HepG2 (cell line): Measurements from ENCODE around the gene FMOD. TPM values are rescaled to one million over a fixed set of nuclear protein-coding genes. Genes with fewer than 3 reads are reported as not detected.

Source experiments
- ADNP ChIP-seq: sonication (generic); formaldehyde crosslinking; IDR thresholded peaks from 2 replicates; pipeline ENCODE4 v1.4.0; 2020; ENCODE audit warnings: missing genetic modification reagents
- BORCS8-MEF2B ChIP-seq: sonication (generic); formaldehyde crosslinking; IDR thresholded peaks from 2 replicates; pipeline ENCODE4 v1.8.0; 2022; ENCODE audit warnings: mild to moderate bottlenecking, missing genetic modification reagents
- CBFB ChIP-seq: sonication (generic); formaldehyde crosslinking; IDR thresholded peaks from 2 replicates; pipeline ENCODE4 v1.4.0; 2020; ENCODE audit warnings: missing genetic modification reagents
- HDAC1 ChIP-seq: sonication (generic); formaldehyde crosslinking; IDR thresholded peaks from 2 replicates; pipeline ENCODE4 v1.5.1; 2020; ENCODE audit warnings: mild to moderate bottlenecking, missing genetic modification reagents
- KAT7 ChIP-seq: IDR thresholded peaks from 2 replicates; pipeline ENCODE4 v1.6.1; 2018; ENCODE audit warnings: borderline replicate concordance, missing compliant biosample characterization
- KLF6 ChIP-seq: IDR thresholded peaks from 2 replicates; pipeline ENCODE4 v1.8.0; 2016; ENCODE audit warnings: missing biosample characterization, missing genetic modification reagents
- MAF1 ChIP-seq: sonication (generic); formaldehyde crosslinking; IDR thresholded peaks from 2 replicates; pipeline ENCODE4 v1.5.0; 2020; ENCODE audit warnings: missing genetic modification reagents, borderline replicate concordance
- MBNL3 ChIP-seq: fragments of 250-450 bp; sonication (Bioruptor Pico); conservative IDR thresholded peaks from 2 replicates; pipeline ENCODE4 v1.8.0; 2022; ENCODE audit warnings: mild to moderate bottlenecking, inconsistent platforms
- NFYC ChIP-seq: IDR thresholded peaks from 2 replicates; pipeline ENCODE4 v1.6.1; 2016; ENCODE audit warnings: missing genetic modification reagents, missing compliant biosample characterization
- NR2F2 ChIP-seq: IDR thresholded peaks from 2 replicates; pipeline ENCODE4 v1.6.1; 2012; ENCODE audit warnings: low read depth, inconsistent platforms, borderline replicate concordance
- PAX8 ChIP-seq: sonication (generic); formaldehyde crosslinking; IDR thresholded peaks from 2 replicates; pipeline ENCODE4 v1.8.0; 2022; ENCODE audit warnings: mild to moderate bottlenecking, missing genetic modification reagents, borderline replicate concordance
- RERE ChIP-seq: IDR thresholded peaks from 2 replicates; pipeline ENCODE4 v1.6.1; 2016; ENCODE audit warnings: low read depth, missing genetic modification reagents, missing compliant biosample characterization
- SP1 ChIP-seq, 2 experiments: fragments of 450-650 bp in 1 of 2; sonication (generic) in 1 of 2; formaldehyde crosslinking in 1 of 2; IDR thresholded peaks; 2 replicates each; pipeline versions ENCODE4 v1.4.0 to v1.6.1; 2016 to 2020; ENCODE audit warnings: missing genetic modification reagents in 1 of 2
- U2AF2 ChIP-seq: fragments of 200-400 bp; formaldehyde crosslinking; IDR thresholded peaks from 2 replicates; pipeline ENCODE4 v1.6.1; 2017; ENCODE audit warnings: low read depth, mild to moderate bottlenecking, low read length
- ZFP36L1 ChIP-seq: sonication (generic); formaldehyde crosslinking; IDR thresholded peaks from 2 replicates; pipeline ENCODE4 v1.8.0; 2022; ENCODE audit warnings: mild to moderate bottlenecking, missing genetic modification reagents, moderate library complexity
- ZFP36L2 ChIP-seq: sonication (generic); formaldehyde crosslinking; IDR thresholded peaks from 2 replicates; pipeline ENCODE4 v1.4.0; 2020; ENCODE audit warnings: missing genetic modification reagents
- ZFP90 ChIP-seq: sonication (generic); formaldehyde crosslinking; IDR thresholded peaks from 2 replicates; pipeline ENCODE4 v1.8.0; 2022; ENCODE audit warnings: missing genetic modification reagents, mild to moderate bottlenecking, inconsistent platforms, borderline replicate concordance
- ZFP91 ChIP-seq: sonication (generic); formaldehyde crosslinking; IDR thresholded peaks from 2 replicates; pipeline ENCODE4 v1.9.0; 2022; ENCODE audit warnings: missing genetic modification reagents, mild to moderate bottlenecking, borderline replicate concordance
- ZFYVE20 ChIP-seq: sonication (generic); formaldehyde crosslinking; IDR thresholded peaks from 2 replicates; pipeline ENCODE4 v1.8.0; 2023; ENCODE audit warnings: low read depth, mild to moderate bottlenecking, moderate library complexity, missing genetic modification reagents, borderline replicate concordance
- ZNF326 ChIP-seq: sonication (generic); formaldehyde crosslinking; IDR thresholded peaks from 2 replicates; pipeline ENCODE4 v1.4.0; 2020; ENCODE audit warnings: missing genetic modification reagents, borderline replicate concordance
- ZNF367 ChIP-seq: sonication (generic); formaldehyde crosslinking; IDR thresholded peaks from 2 replicates; pipeline ENCODE4 v1.4.0; 2020; ENCODE audit warnings: missing genetic modification reagents, borderline replicate concordance
- ZNF496 ChIP-seq: sonication (generic); formaldehyde crosslinking; IDR thresholded peaks from 2 replicates; pipeline ENCODE4 v1.8.1; 2023; ENCODE audit warnings: mild to moderate bottlenecking, moderate library complexity, missing genetic modification reagents; ENCODE audit not compliant: insufficient replicate concordance
- polyA plus RNA-seq, 8 experiments: library from polyadenylated mRNA; depleted of rRNA in 3 of 8; stranded (reverse) in 7 of 8; unstranded in 1 of 8; fragments of >200 nt; fragmentation: Illumina TruSeq in 4 of 8; extraction: Trizol in 4 of 8; gene quantifications; 2 replicates each; pipeline versions ENCODE4 v1.2.1 to v1.2.3, GENCODE V29; 2011 to 2016; ENCODE audit warnings: low read depth in 4 of 8, missing spikeins in 1 of 8, mixed read lengths in 1 of 8; ENCODE audit not compliant: insufficient read depth in 1 of 8
- total RNA-seq, 5 experiments: library from RNA; depleted of rRNA; stranded (reverse); fragments of >200 nt; fragmentation: Illumina TruSeq; extraction: Trizol; gene quantifications; 2 replicates each; pipeline ENCODE4 v1.2.3, GENCODE V29; 2016; ENCODE audit warnings: low read depth in 1 of 5

The FMOD gene
- total and polyA plus RNA-seq, 2 of the 13 experiments (the other 11 are each of a cell fraction or from before 2014, with no cell fraction given), result 0.08 TPM; not detected in 1

DNA sequence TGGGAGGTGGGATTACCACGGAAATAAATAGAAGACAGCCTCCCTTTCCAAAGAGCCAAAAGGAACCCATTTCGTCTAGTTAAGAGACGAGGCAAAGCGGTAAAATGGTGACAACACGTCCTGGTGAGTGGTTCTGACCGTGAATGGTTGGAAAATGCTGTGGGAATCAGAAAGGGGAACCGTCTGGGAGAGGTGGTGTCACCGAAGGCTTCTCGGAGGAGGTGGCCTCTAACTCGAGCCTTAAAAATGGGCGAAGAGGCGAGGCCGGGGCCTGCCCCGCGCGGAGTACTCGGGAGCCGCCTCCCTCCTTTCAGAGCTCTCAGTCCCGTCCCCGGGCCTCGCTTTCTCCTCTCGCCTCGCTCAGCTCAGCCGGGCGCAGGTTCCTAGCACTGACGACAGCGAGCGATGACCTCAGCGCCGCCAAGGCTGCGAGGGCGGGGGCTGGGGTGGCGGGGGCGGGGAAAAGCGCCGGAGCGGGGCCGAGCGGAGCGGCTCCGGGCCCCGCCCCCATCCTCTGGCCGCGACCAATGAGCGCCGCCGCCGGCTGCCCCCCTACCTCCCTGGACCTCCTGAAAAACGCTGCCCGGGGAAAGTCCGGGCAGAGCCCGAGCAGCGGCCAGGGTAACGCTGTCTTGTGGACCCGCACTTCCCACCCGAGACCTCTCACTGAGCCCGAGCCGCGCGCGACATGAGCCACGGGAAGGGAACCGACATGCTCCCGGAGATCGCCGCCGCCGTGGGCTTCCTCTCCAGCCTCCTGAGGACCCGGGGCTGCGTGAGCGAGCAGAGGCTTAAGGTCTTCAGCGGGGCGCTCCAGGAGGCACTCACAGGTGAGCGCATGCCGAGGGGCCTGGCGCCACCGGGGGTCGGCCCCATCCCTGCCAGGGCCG, 45.8 kb downstream of the FMOD start, which contains the start of gene BTG2 (continued):
- TF ChIP-seq ADNP (CRISPR knock-in tag), result no peak
- TF ChIP-seq NR2F2, result no peak
- TF ChIP-seq ZFYVE20 (CRISPR knock-in tag), result no peak
- TF ChIP-seq U2AF2, result no peak
- no peak for TF ChIP-seq ZFP36L1 (CRISPR knock-in tag)
- 0 out of 2 replicates have a peak, but pooled peaks have one; percentile 35 for TF ChIP-seq PAX8 (CRISPR knock-in tag)
- TF ChIP-seq MAF1 (CRISPR knock-in tag), result peak; percentile 67; the same call in 1 of the 2 replicates
- TF ChIP-seq MBNL3 (CRISPR knock-in tag), result no peak
- peak; percentile 71 for TF ChIP-seq ZFP91
- no peak for TF ChIP-seq CBFB (CRISPR knock-in tag)
- no peak for TF ChIP-seq ZNF496
- TF ChIP-seq RERE (CRISPR knock-in tag), result no peak
- peak; percentile 60 for TF ChIP-seq NFYC (CRISPR knock-in tag)
- peak; percentile 91 for TF ChIP-seq KLF6 (CRISPR knock-in tag)
- no peak; the same call in 1 of the 2 replicates for TF ChIP-seq ZFP90 (CRISPR knock-in tag)
- TF ChIP-seq ZFP36L2 (CRISPR knock-in tag), result no peak; the same call in 1 of the 2 replicates
- TF ChIP-seq HDAC1, result peak; percentile 88
- TF ChIP-seq KAT7 (CRISPR knock-in tag), result peak; percentile 61; the same call in 1 of the 2 replicates
- no peak for TF ChIP-seq SP1 (IDR thresholded peaks at IDR 0.05)
- no peak for TF ChIP-seq SP1 (CRISPR knock-in tag; IDR thresholded peaks at IDR 0.05)
- no peak for TF ChIP-seq ZNF326 (CRISPR knock-in tag)
- TF ChIP-seq ZNF367 (CRISPR knock-in tag), result no peak
- TF ChIP-seq BORCS8-MEF2B (CRISPR knock-in tag), result peak; percentile 66; the same call in 1 of the 2 replicates
